CD4-positive, alpha-beta T cell treated with Interleukin-4 for 1 hour (primary cell): ENCODE measurements around the gene SLC17A5.
"Not testable (repeated sequence)": the region's sequence is repeated elsewhere in the genome, so short reads cannot be mapped to it uniquely, and the experiment has no call there.

Source experiments
- DNase-seq, 2 donors: peaks; one replicate each; pipeline ENCODE4 v3.0.0-alpha.2; 2020 to 2022

The SLC17A5 gene

DNA sequence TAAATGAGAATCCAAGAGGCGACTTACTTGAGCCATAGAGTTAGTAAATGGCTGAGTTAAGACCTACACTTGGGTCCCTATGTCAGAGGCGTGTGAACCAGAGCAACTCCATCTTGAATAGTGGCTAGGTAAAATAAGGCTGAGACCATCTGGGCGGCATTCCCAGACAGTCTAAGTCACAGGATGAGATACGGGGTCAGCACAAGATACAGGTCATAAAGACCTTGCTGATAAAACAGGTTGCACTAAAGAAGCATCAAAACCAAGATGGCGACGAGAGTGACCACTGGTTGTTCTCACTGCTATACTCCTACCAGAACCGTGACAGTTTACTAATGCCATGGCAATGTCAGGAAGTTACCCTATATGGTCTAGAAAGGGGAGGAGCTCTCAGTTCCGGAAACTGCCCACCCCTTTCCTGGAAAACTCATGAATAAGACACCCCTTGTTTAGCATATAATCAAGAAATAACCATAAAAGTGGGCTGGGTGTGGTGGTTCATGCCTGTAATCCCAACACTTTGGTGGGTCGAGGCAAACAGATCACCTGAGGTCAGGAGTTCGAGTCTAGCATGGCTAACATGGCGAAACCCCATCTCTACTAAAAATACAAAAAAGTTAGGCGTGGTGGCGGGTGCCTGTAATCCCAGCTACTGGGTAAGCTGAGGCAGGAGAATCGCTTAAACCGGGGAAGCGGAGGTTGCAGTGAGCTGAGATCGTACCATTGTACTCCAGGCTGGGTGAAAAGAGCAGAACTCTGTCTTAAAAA lies 89.0 kb downstream of the SLC17A5 start:
- no peak for DNase-seq

DNA sequence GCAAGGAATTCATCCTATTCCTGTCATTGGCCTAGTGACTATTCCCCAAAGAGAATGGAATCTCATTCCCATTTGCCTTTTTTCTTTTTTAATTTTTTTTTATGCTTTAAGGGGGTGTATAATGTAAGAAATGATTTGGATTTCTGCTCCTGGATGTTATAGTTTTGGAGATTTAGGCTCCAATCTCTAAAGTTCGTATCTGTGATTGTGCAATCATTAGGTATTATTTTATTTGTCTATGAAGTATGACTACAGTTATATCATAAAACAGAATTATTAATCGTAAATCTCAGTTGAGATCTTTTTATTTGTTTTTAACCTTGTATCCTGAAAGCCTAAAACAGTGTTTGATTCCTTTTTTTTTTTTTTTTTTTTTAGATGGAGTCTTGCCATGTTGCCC lies 91.2 kb downstream of the SLC17A5 start:
- no peak for DNase-seq

DNA sequence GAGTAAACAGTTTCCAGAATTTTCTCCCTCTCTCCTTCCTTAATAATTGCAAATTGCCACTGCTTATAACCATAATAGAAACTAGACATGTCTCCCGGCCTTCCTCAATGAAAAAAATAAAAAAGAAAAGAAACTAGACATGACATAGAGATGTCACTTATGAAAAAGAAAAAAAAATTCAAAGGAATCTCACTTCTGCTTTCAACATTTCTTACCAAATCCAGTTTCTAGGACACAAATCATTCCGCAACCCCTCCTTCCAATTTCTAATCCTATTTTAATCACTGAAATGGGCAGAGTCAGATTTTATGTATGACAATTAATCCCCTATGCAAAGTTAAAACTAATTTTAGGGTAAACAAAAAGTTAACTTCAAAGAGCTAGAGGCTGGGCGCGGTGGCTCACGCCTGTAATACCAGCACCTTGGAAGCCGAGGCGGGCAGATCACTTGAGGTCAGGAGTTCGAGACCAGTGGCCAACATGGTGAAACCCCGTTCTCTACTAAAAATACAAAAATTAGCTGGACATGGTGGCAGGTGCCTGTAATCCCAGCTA lies 92.9 kb downstream of the SLC17A5 start:
- no peak for DNase-seq

DNA sequence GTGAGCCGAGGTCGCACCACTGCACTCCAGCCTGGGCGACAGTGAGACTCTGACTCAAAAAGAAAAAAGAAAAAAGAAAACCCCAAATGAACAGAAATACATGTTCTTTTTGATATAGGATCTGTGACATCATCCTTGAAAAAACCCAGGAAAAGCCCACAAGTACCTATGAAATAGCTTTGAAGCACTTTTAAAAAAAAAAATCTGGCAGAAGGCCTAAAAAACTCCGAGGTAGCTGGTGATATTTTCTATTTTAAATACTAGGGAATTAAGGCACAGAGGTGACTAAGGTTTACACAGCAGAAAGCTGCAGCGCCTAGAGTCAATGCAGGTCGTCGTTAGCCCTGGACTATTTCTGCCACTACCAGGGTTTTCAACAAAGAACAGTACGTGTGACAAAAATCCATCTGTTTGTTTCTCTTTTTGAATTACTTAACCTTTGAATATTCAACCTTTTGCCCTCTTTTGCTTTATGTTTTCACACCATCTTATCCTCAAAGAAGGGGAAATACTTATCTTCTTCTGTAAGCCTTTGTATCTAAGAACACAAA lies 93.5 kb downstream of the SLC17A5 start:
- no peak for DNase-seq

DNA sequence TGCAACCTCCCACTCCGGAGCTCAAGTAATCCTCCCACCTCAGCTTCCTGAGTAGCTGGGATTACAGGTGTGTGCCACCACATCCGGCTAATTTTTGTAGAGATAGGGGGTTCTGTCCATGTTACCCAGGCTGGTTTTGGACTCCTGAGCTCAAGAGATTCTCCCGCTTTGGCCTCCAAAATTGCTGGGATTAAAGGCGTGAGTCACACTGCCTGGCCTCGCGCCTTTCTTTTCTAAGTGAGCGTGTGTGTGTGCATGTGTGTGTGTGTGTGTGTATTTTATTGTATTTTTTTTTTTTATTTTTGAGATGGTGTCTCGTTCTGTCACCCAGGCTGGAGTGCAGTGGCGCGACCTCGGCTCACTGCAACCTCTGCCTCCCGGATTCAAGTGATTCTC lies 94.4 kb downstream of the SLC17A5 start:
- not testable (repeated sequence) for DNase-seq

DNA sequence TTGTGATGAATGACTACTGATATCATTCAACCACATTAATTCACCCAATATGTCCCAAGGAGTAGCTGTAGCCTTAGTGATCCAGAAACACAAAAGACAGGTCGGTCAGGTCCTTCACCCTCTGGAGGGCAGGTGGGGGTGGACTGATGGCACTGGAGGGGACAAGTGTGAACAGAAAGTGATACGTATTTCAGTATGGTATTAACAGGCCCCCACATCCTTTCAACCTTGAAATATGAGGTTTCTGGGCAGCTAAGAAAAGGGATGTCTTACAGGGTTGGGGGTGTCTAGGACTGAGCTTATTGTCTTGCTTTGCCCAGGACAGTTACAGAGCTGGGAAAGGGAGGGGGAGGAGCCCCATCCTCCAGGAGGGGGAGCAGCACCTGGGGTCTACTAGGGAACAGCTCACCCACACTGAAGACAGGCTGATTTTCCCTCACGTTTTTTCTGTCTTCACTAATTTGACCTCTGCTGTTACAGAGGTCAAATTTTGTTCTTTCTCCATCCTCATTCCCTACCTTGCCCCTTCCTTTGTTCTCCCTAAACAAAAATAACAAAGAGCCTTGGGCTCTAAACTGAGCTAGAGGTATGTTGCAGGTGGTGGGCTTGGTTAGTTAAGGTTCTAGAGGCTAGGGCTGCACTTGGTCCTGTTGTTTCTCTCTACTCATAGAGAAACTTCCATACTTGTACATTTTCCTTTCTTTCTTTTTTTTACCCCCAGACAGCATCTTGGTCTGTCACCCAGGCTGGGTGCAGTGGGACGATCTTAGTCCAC lies 95.0 kb downstream of the SLC17A5 start:
- DNase-seq, result no peak

DNA sequence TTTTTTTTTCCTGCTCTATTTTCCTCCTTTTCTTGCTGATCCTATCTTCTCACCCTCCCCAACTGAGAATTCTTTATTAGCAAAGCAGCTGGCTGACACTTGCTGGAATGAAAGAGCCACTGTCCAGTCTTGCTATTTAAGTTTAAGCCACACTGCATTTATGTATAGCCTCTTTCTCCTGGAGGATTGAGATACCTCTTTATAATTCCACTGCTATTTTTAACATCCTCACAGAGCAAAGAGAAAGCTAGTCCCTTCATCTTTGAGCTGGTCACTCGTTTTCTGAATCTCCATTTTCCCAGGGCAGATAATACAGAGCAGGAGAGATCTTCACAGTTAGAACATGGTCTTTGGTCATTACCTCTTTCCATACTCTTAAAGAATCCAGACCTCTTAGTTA lies 97.0 kb downstream of the SLC17A5 start:
- DNase-seq, result no peak

DNA sequence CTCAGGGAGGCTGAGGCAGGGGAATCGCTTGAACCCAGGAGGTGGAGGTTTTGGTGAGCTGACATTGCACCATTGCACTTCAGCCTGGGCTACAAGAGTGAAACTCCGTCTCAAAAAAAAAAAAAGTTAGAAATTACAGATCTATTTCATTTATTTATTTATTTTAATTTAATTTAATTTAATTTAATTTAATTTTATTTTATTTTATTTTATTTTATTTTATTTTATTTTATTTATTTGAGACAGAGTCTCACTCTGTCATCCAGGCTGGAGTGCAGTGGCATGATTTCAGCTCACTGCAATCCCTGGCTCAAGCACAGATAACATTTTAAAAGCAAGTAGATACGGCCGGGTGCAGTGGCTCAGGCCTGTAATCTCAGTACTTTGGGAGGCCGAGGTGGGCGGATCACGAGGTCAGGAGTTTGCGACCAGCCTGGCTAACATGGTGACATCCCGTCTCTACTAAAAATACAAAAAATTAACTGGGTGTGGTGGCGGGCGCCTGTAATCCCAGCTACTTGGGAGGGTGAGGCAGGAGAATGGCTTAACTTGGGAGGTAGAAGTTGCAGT lies 98.3 kb downstream of the SLC17A5 start:
- DNase-seq, result not testable (repeated sequence)

DNA sequence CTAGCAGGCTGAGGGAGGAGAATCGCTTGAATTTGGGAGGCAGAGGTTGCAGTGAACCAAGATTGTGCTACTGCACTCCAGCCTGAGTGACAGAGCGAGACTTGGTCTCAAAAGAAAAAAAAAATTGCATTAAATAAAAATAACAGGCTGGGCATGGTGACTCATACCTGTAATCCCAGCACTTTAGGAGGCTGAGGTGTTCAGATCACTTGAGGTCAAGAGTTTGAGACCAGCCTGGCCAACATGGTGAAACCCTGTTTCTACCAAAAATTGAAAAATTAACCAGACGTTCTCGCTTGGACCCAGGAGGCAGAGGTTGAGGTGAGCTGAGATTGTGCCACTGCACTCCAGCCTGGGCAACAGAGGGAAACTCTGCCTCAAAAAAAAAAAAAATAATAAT lies 102.7 kb downstream of the SLC17A5 start:
- not testable (repeated sequence) for DNase-seq

DNA sequence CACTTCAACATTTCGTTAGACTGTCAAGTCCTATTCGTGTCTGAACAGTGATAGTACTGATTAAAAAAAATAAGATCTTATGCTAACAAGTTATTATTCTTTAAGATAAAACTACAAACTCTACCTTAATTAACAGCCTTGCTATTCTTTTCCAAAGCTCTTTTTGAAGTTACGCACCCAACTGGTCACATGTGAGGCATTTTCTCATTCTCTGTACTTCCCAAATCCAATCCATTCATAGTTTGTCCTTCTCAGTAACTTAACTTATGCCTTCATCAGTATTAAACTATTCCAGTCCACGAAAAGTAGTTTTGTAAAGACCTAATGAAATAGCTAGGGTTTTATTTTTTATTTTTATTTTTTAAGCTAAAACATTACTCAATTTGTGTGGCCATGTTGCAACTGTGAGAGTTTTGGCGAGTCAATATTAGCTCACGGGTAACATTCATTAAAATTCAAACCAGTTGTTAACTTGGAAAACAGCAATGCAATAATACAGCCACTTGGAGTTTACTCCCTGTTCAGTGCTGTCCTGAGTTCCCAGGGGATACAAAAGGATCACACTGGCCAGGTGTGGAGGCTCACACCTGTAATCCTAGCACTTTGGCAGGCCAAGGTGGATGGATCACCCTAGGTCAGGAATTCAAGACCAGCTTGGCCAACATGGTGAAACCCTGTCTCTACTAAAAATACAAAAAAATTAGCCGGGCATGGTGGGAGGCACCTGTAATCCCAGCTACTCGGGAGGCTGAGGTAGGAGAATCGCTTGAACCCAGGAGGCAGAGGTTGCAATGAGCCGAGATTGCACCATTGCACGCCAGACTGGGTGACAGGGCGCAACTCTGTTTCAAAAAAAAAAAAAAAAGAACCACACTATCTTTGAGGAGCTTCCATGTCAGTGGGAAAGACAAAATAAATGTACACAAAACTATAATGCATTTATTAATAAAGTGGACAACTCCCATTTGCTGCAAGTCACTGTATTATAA lies 105.0 kb downstream of the SLC17A5 start:
- DNase-seq, result no peak

DNA sequence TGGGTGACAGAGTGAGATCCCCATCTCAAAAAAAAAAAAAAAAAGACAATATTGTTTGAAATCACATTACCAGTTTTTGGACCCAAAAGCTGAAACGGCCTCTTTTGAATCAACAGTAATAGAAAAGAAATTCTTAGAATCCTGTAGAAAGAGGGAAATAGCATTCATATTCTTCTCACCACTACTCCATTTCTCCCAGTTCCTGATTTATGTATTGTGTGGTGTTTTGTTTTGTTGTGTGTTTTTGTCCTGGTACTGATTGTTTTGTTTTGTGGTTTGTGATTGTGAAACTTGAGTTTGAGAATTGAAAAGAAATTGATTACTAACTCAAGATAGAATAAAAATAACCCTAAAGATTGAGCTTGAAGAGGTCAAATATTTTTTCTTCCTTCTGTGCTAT lies 106.8 kb downstream of the SLC17A5 start:
- no peak for DNase-seq
